HepG2 (cell line): ENCODE results near the gene LYPLA2. TPM values are rescaled to one million over a fixed set of nuclear protein-coding genes. Genes with fewer than 3 reads are reported as not detected.

Source experiments
- KDM6A ChIP-seq: IDR thresholded peaks from 2 replicates; pipeline ENCODE4 v1.6.1; 2016; ENCODE audit warnings: low read depth
- MLLT10 ChIP-seq: sonication (generic); formaldehyde crosslinking; IDR thresholded peaks from 2 replicates; pipeline ENCODE4 v1.4.0; 2020; ENCODE audit warnings: missing genetic modification reagents
- RAD51 ChIP-seq: fragments of 450-650 bp; IDR thresholded peaks from 2 replicates; pipeline ENCODE4 v1.6.1; 2016; ENCODE audit warnings: borderline replicate concordance
- SIX4 ChIP-seq: sonication (generic); formaldehyde crosslinking; IDR thresholded peaks from 2 replicates; pipeline ENCODE4 v1.4.0; 2020; ENCODE audit warnings: missing genetic modification reagents
- ZNF20 ChIP-seq: sonication (generic); formaldehyde crosslinking; IDR thresholded peaks from 2 replicates; pipeline ENCODE4 v1.4.0; 2020; ENCODE audit warnings: mild to moderate bottlenecking, moderate library complexity, missing genetic modification reagents
- ZNF263 ChIP-seq: sonication (generic); formaldehyde crosslinking; IDR thresholded peaks from 2 replicates; pipeline ENCODE4 v1.4.0; 2020; ENCODE audit warnings: missing genetic modification reagents
- ZNF549 ChIP-seq: sonication (generic); formaldehyde crosslinking; IDR thresholded peaks from 2 replicates; pipeline ENCODE4 v1.5.0; 2020; ENCODE audit warnings: missing genetic modification reagents
- ZNF678 ChIP-seq: sonication (generic); formaldehyde crosslinking; IDR thresholded peaks from 2 replicates; pipeline ENCODE4 v1.4.0; 2020; ENCODE audit warnings: mild to moderate bottlenecking, missing genetic modification reagents
- ZNF780A ChIP-seq: sonication (generic); formaldehyde crosslinking; IDR thresholded peaks from 2 replicates; pipeline ENCODE4 v1.8.0; 2022; ENCODE audit warnings: mild to moderate bottlenecking, missing genetic modification reagents, moderate library complexity
- polyA plus RNA-seq, 8 experiments: library from polyadenylated mRNA; depleted of rRNA in 3 of 8; stranded (reverse) in 7 of 8; unstranded in 1 of 8; fragments of >200 nt; fragmentation: Illumina TruSeq in 4 of 8; extraction: Trizol in 4 of 8; gene quantifications; 2 replicates each; pipeline versions ENCODE4 v1.2.1 to v1.2.3, GENCODE V29; 2011 to 2016; ENCODE audit warnings: low read depth in 4 of 8, missing spikeins in 1 of 8, mixed read lengths in 1 of 8; ENCODE audit not compliant: insufficient read depth in 1 of 8
- total RNA-seq, 5 experiments: library from RNA; depleted of rRNA; stranded (reverse); fragments of >200 nt; fragmentation: Illumina TruSeq; extraction: Trizol; gene quantifications; 2 replicates each; pipeline ENCODE4 v1.2.3, GENCODE V29; 2016; ENCODE audit warnings: low read depth in 1 of 5
- TF ChIP-seq, protein P1 (sequence below), 2 experiments: sonication (generic) in 1 of 2; formaldehyde crosslinking in 1 of 2; IDR thresholded peaks; 2 replicates each; pipeline versions ENCODE4 v1.4.0 to v1.6.1; 2018 to 2020; ENCODE audit warnings: missing genetic modification reagents in 2 of 2, borderline replicate concordance in 1 of 2, low read depth in 1 of 2, mild to moderate bottlenecking in 1 of 2, missing biosample characterization in 1 of 2
- TF ChIP-seq, protein P2 (sequence below), 2 experiments: IDR thresholded peaks; 2 replicates each; pipeline ENCODE4 v1.6.1; 2011 to 2012; ENCODE audit warnings: low read length in 2 of 2, borderline replicate concordance in 1 of 2, low read depth in 1 of 2, mild to moderate bottlenecking in 1 of 2, moderate library complexity in 1 of 2
- TF ChIP-seq, protein P3 (sequence below): sonication (generic); formaldehyde crosslinking; IDR thresholded peaks from 2 replicates; pipeline ENCODE4 v1.8.1; 2022; ENCODE audit warnings: low read depth, mild to moderate bottlenecking, missing genetic modification reagents
- TF ChIP-seq, protein P4 (sequence below): sonication (generic); formaldehyde crosslinking; IDR thresholded peaks from 2 replicates; pipeline ENCODE4 v1.4.0; 2020; ENCODE audit warnings: missing genetic modification reagents
- TF ChIP-seq, protein P5 (sequence below): sonication (generic); formaldehyde crosslinking; IDR thresholded peaks from 2 replicates; pipeline ENCODE4 v1.8.0; 2022; ENCODE audit warnings: mild to moderate bottlenecking, missing genetic modification reagents, borderline replicate concordance
- TF ChIP-seq, protein P6 (sequence below): sonication (generic); formaldehyde crosslinking; IDR thresholded peaks from 2 replicates; pipeline ENCODE4 v1.8.1; 2023; ENCODE audit warnings: missing genetic modification reagents, inconsistent platforms, borderline replicate concordance

LYPLA2 gene
- total and polyA plus RNA-seq, 2 of the 13 experiments (the other 11 are each of a cell fraction or from before 2014, with no cell fraction given): 72.1 to 73.2 TPM

DNA sequence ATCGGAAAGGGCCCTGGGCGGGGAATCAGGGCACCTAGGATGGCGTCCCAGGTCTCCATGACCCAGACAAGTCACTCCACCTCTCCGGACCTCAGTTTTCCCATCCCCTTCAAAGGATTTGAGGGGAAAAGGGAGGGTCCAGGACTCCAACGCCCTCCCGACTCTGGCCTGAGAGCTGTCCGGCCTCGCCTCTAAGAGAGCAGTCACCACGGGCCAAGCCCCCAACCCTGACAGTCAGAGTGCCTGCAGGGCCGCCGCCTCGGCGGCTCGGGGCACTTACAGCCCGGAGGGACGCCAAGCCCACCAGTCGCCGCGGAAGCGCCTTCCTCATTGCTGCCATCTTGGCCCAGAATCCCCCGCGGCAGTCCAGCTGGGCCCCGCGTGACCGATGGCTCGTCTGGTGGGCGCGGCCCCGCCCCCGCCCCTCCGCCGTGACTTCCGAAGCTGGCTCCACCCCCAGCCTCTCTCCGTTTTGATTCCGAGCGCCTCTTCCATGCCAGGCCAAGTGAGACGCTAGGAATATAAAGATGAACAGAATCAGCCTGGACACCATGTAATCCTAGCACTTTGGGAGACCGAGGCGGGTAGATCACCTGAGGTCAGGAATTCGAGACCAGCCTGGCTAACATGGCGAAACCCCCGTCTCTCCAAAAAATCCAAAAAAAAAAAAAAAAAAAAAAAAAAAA is 34.3 kb downstream of the LYPLA2 start, which contains the start of gene HMGCL (continued):
- TF ChIP-seq, protein P1, sequence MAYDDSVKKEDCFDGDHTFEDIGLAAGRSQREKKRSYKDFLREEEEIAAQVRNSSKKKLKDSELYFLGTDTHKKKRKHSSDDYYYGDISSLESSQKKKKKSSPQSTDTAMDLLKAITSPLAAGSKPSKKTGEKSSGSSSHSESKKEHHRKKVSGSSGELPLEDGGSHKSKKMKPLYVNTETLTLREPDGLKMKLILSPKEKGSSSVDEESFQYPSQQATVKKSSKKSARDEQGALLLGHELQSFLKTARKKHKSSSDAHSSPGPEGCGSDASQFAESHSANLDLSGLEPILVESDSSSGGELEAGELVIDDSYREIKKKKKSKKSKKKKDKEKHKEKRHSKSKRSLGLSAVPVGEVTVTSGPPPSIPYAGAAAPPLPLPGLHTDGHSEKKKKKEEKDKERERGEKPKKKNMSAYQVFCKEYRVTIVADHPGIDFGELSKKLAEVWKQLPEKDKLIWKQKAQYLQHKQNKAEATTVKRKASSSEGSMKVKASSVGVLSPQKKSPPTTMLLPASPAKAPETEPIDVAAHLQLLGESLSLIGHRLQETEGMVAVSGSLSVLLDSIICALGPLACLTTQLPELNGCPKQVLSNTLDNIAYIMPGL (CRISPR knock-in tag; IDR thresholded peaks at IDR 0.05; ENCODE audit: borderline replicate concordance in 1 of 2, low read depth in 1 of 2): peak; percentile 48 to 75; a peak in 3 of 4 replicates
- TF ChIP-seq ZNF20: no peak
- peak; percentile 97 for TF ChIP-seq ZNF678 (CRISPR knock-in tag)
- TF ChIP-seq MLLT10 (CRISPR knock-in tag): no peak
- TF ChIP-seq, protein P2, sequence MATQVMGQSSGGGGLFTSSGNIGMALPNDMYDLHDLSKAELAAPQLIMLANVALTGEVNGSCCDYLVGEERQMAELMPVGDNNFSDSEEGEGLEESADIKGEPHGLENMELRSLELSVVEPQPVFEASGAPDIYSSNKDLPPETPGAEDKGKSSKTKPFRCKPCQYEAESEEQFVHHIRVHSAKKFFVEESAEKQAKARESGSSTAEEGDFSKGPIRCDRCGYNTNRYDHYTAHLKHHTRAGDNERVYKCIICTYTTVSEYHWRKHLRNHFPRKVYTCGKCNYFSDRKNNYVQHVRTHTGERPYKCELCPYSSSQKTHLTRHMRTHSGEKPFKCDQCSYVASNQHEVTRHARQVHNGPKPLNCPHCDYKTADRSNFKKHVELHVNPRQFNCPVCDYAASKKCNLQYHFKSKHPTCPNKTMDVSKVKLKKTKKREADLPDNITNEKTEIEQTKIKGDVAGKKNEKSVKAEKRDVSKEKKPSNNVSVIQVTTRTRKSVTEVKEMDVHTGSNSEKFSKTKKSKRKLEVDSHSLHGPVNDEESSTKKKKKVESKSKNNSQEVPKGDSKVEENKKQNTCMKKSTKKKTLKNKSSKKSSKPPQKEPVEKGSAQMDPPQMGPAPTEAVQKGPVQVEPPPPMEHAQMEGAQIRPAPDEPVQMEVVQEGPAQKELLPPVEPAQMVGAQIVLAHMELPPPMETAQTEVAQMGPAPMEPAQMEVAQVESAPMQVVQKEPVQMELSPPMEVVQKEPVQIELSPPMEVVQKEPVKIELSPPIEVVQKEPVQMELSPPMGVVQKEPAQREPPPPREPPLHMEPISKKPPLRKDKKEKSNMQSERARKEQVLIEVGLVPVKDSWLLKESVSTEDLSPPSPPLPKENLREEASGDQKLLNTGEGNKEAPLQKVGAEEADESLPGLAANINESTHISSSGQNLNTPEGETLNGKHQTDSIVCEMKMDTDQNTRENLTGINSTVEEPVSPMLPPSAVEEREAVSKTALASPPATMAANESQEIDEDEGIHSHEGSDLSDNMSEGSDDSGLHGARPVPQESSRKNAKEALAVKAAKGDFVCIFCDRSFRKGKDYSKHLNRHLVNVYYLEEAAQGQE (IDR thresholded peaks at IDR 0.05; ENCODE audit: borderline replicate concordance in 1 of 2, low read depth in 1 of 2, low read length in 2 of 2): peak in 1 of 2 experiments; percentile 74; a peak in 1 of 4 replicates
- TF ChIP-seq ZNF263 (CRISPR knock-in tag): peak; percentile 51; the same call in 1 of the 2 replicates
- TF ChIP-seq, protein P3, sequence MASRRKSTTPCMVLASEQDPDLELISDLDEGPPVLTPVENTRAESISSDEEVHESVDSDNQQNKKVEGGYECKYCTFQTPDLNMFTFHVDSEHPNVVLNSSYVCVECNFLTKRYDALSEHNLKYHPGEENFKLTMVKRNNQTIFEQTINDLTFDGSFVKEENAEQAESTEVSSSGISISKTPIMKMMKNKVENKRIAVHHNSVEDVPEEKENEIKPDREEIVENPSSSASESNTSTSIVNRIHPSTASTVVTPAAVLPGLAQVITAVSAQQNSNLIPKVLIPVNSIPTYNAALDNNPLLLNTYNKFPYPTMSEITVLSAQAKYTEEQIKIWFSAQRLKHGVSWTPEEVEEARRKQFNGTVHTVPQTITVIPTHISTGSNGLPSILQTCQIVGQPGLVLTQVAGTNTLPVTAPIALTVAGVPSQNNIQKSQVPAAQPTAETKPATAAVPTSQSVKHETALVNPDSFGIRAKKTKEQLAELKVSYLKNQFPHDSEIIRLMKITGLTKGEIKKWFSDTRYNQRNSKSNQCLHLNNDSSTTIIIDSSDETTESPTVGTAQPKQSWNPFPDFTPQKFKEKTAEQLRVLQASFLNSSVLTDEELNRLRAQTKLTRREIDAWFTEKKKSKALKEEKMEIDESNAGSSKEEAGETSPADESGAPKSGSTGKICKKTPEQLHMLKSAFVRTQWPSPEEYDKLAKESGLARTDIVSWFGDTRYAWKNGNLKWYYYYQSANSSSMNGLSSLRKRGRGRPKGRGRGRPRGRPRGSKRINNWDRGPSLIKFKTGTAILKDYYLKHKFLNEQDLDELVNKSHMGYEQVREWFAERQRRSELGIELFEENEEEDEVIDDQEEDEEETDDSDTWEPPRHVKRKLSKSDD: no peak; the same call in 1 of the 2 replicates
- no peak for TF ChIP-seq RAD51
- TF ChIP-seq ZNF549: no peak
- 0 out of 2 replicates have a peak, but pooled peaks have one; percentile 11 for TF ChIP-seq KDM6A (CRISPR knock-in tag)
- TF ChIP-seq, protein P4, sequence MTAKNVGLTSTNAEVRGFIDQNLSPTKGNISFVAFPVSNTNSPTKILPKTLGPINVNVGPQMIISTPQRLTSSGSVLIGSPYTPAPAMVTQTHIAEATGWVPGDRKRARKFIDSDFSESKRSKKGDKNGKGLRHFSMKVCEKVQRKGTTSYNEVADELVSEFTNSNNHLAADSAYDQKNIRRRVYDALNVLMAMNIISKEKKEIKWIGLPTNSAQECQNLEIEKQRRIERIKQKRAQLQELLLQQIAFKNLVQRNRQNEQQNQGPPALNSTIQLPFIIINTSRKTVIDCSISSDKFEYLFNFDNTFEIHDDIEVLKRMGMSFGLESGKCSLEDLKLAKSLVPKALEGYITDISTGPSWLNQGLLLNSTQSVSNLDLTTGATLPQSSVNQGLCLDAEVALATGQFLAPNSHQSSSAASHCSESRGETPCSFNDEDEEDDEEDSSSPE (CRISPR knock-in tag): 0 out of 2 replicates have a peak, but pooled peaks have one; percentile 49
- no peak for TF ChIP-seq ZNF780A (CRISPR knock-in tag)
- no peak for TF ChIP-seq SIX4
- TF ChIP-seq, protein P5, sequence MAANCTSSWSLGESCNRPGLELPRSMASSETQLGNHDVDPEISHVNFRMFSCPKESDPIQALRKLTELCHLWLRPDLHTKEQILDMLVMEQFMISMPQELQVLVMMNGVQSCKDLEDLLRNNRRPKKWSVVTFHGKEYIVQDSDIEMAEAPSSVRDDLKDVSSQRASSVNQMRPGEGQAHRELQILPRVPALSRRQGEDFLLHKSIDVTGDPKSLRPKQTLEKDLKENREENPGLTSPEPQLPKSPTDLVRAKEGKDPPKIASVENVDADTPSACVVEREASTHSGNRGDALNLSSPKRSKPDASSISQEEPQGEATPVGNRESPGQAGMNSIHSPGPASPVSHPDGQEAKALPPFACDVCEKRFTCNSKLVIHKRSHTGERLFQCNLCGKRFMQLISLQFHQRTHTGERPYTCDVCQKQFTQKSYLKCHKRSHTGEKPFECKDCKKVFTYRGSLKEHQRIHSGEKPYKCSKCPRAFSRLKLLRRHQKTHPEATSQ: no peak
- TF ChIP-seq, protein P6, sequence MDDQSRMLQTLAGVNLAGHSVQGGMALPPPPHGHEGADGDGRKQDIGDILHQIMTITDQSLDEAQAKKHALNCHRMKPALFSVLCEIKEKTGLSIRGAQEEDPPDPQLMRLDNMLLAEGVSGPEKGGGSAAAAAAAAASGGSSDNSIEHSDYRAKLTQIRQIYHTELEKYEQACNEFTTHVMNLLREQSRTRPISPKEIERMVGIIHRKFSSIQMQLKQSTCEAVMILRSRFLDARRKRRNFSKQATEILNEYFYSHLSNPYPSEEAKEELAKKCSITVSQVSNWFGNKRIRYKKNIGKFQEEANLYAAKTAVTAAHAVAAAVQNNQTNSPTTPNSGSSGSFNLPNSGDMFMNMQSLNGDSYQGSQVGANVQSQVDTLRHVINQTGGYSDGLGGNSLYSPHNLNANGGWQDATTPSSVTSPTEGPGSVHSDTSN (CRISPR knock-in tag): peak; percentile 84; the same call in 1 of the 2 replicates
